Renal cortical epithelial cell (primary cell): Measurements from ENCODE around the gene GLI2. TPM values are rescaled to one million over a fixed set of nuclear protein-coding genes. Genes with fewer than 3 reads are reported as not detected.

ENCODE experiments used
- DNase-seq: peaks from one replicate; pipeline ENCODE4 v3.0.0-alpha.2; 2011; ENCODE audit warnings: low read depth
- total RNA-seq: library from RNA; depleted of rRNA; stranded (reverse); fragments of >200 nt; gene quantifications from 2 replicates; pipeline ENCODE4 v1.2.3, GENCODE V29; 2014

Gene GLI2
- total RNA-seq, 1 donor from 2014 or later = 0.45 TPM

- no peak for DNase-seq
Observed at GRCh38 chr2:120712180-120712681, 23.4 kb upstream of the GLI2 start.

GRCh38 chr2:120715353-120715752 lies 20.3 kb upstream of the GLI2 start:
- no peak for DNase-seq

- DNase-seq = no peak
Observed at GRCh38 chr2:120715941-120716340, 19.7 kb upstream of the GLI2 start.

DNA sequence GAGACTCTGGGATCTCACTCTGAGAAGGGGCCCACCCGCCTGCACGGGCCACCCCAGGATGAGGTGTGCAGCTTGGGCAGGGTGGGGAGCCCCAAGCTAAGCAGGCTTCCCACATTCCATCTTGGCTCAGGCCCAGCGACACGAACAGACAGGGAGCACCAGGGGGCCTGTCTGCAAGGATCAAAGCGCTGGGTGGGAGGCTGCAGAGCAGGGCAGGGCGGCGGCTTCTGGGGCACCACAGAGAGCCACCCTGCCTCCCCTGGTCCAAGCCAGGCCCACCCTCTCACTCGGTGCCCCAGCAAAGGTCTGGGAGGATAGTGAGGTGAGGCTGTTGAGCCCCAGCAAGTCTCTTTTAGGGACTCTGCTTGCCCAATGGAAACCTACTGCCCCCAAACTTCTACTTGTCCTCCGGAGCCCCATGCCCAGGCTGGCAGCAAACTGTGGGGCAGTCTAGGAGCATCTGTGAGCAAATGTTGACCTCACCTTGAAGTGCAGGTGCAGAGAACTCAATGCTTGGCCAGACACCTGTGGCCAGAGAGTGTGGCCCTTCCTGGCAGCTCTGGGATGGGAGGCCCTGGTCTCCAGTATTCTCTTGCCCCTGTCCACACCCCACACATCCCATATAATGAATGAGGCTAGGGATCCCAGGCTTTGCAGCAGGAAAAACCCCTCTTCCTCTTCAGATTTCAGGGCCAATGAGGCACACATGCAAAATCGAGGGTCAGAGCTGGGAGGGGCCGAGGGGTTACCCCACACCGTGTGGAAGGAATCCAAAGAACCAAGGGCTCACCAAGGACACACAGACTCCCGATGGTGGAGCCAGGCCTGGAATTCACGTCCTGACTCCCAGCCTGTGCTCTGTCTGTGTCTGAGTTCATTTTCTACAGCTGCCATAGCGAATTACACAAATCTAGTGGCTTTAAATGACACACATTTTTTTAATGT lies 18.8 kb upstream of the GLI2 start:
- DNase-seq = no peak

GRCh38 chr2:120719491-120719890 lies 16.2 kb upstream of the GLI2 start:
- no peak for DNase-seq

DNA sequence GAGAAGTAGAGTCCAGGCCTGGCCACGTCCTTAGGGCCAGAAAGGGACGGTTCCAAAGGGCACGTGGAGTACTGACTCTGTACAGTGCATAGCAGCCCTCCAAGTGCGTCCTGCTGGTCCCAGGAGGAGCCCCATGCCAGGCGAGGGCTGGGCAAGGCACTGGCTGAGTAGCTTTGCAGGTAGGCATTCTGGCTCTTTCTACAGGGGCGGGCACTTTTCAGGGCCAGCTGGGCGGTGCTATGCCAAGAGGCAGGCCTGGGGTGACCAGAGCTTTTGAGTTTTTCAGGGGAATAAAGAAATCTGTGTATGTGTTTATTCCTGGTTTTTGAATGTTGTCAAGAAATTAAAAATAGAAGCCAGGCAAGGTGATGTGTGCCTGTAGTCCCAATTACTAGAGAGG lies 15.4 kb upstream of the GLI2 start:
- no peak for DNase-seq

DNA sequence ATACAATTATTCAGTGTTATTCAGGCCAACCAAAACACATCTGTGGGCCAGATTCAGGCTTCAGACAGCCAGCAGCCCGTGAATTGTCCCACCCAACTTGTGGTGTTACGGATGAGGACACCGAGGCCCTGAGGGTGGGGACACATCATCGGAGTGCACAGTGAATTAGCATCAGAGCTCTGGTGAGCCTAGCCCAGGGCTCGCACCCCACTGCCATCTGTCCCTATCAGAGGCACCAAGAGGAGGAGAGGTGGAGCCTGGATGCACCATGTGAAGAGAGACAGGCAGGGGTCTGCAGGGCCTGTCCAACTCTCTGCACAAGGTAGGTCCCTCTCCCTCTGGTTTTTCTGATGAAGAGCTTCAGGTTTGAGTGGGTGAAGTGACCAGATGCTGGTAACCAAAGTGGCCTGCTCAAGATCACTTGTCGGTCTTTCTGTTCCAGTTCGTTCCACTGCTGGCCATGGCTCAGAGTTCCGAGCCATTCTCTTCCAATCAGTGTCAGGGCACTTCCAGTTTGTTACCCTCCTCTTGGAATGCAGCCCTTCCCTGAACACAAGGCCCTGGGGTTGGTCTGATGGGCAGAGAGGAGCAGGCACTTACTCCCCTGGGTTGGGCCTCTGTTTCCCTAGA lies 14.8 kb upstream of the GLI2 start:
- DNase-seq = no peak

DNA sequence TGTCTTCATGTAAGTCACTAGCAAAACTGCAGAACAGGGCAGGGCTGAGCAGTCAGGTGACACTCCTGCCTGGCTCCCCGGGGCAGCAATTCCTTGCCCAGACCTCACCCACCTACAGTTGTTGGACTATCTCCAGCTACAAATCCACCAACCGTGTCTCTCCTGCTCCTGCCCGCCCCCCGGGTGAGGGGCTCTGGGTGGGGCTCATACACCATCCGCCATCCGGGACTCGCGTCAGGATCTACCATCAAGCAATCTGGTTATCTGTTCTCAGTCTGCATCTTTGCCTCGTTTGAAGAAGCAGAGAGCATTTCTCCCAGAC lies 13.5 kb upstream of the GLI2 start:
- no peak for DNase-seq

- DNase-seq = peak; percentile 45
Observed at GRCh38 chr2:120722568-120723421, 12.9 kb upstream of the GLI2 start.

GRCh38 chr2:120726245-120726644 lies 9.4 kb upstream of the GLI2 start:
- no peak for DNase-seq

- DNase-seq = peak; percentile 67
Observed at GRCh38 chr2:120729406-120730399, 6.0 kb upstream of the GLI2 start.

DNA sequence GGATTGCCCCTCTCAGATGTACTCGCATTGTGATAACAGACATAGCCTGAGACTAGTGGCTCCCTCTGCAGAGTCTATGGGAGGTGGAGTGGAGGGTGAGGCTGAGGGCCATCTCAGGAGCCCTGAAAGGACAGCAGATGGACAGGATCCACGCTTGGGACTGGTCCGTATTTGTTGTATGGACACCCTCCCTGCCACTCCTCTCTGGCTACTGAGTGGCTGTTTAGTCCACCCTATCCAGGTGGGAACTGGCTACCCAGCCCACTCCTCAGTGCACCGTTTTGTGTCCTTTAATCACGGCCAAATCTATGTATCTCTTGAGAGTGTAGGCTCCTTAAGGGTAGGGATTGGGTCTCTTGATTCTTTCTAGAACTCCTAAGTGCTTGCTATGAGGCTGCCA lies 4.5 kb upstream of the GLI2 start:
- no peak for DNase-seq

GRCh38 chr2:120732506-120733237 lies 3.0 kb upstream of the GLI2 start:
- DNase-seq = no peak

DNA sequence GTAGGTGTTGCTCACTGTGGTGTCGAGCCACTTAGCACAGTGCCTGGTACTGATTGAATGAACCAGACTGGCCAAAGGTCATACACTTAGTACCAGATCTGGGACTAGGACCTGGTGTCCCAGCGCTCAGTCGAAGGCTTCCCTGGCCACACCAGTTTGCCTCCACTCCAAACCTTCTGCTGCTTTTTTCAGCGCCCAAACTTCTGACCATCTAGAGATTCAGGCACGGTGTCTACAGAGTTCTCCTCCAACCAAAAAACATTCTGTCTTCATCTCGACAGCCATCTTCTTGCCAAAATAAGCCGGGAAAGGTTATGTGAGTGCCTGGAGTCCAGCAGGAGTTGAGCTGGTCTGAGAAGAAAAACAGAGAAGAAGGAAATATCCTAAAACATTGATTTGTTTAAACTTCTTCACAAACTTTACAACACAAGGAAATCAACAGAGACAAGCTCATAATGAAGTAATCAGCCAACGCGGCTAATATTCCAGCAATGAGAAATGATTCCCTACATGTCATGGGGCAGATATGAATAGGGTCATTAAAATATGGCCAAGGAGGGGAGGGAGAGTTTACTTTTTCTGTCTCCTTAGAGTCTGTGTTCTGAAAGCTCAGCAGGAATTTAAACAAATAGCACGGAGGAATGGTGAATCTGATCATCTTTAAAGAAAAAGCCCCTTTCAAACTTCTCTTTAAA lies 2.3 kb upstream of the GLI2 start:
- no peak for DNase-seq

- DNase-seq = no peak
Observed at GRCh38 chr2:120734930-120735651, 577 bp upstream of the GLI2 start.

- no peak for DNase-seq
Observed at GRCh38 chr2:120736202-120736623, 545 bp downstream of the GLI2 start.

DNA sequence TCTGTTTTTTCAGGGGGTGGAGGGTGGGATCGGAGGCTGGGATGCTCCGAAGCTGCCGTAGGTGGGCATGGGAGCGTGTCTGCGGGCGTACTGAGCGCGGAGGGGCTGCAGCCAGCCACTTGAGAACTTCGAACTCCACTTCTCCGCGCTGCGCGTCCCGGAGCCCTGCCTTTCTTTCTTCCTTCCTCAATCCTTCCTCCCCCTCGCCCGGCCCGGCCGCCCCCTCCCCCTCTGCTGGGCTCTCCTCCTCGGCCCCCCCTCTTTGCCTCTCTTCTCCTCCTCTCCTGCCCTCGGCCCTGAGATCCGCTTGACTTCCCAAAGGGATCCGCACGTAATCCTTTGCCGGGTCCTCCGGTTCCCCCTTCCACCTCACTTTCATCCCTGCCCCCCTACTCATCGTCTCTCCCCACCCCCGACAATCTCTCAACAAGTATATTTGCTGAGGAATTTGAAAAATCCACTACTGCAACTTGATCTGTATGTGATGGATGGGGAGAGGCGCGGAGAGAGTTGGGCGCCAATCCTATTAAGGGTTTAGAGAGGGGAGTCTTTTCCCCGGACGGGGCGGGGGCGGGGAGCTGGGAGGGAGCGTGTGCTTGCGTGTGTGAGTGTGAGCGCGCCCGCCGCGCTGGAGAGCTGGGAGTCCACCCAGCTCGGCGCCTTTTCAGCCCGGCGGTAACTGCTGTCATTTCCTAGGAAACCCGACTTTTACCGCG lies 1.1 kb downstream of the GLI2 start:
- DNase-seq = peak; percentile 26
